Mucosa of descending colon (tissue), 3 donors: ENCODE results near the gene TPPP3. TPM values are rescaled to one million over a fixed set of nuclear protein-coding genes. Genes with fewer than 3 reads are reported as not detected.
"Not testable (repeated sequence)": the region's sequence is repeated elsewhere in the genome, so short reads cannot be mapped to it uniquely, and the experiment has no call there.

Experiments used
- ATAC-seq: fragments of 200-7000 bp; cut with Tn5 transposase; one replicate; pipeline ENCODE4 v1.9.1; 2020; ENCODE audit warnings: mild to moderate bottlenecking, moderate library complexity
- DNase-seq, 3 donors: peaks; one replicate each; pipeline ENCODE4 v3.0.0-alpha.2; 2020
- H3K36me3 ChIP-seq: fragments of 200-600 bp; one replicate; pipeline ENCODE4 v1.8.0; 2021; ENCODE audit warnings: low read depth, mild to moderate bottlenecking
- H3K4me1 ChIP-seq: fragments of 200-600 bp; one replicate; pipeline ENCODE4 v1.8.0; 2021; ENCODE audit warnings: low read depth, mild to moderate bottlenecking
- H3K4me3 ChIP-seq: fragments of 200-600 bp; one replicate; pipeline ENCODE4 v1.8.0; 2021; ENCODE audit warnings: mild to moderate bottlenecking
- H3K9me3 ChIP-seq: fragments of 200-600 bp; one replicate; pipeline ENCODE4 v1.8.0; 2021; ENCODE audit warnings: mild to moderate bottlenecking
- intact Hi-C, 2 donors: fragments of 100-400 bp; cut with DNase I in 1 of 2; cut with micrococcal nuclease in 1 of 2; formaldehyde crosslinking; loops; one replicate each; pipeline versions ENCODE4 v1.11.0 to v1.11.1; 2022; cut with DNase I, micrococcal nuclease
- total RNA-seq, 3 donors: library from RNA; stranded (reverse); fragmentation: NEBNext Ultra II Directional in 2 of 3; extraction: Animal tissue kit (Norgen Biotek cat#: 25700) in 2 of 3; gene quantifications; one replicate each; pipeline versions ENCODE4 v1.2.1 to v1.2.4, GENCODE V29; 2021 to 2023
- TF ChIP-seq, protein P1 (sequence below): fragments of 200-600 bp; IDR thresholded peaks from one replicate; pipeline ENCODE4 v1.8.0; 2022; ENCODE audit warnings: antibody characterized with exemption, mild to moderate bottlenecking
- donor health status: DM: no; HTN: no; CAD: no; lungs with moderate emphysema.
- donor health status: DM: no; HTN: no; CAD: no.
- donor health status: DM: no; HTN: yes; CAD: no.

The TPPP3 gene
- total RNA-seq, 3 donors from 2014 or later: 3.8 to 23.8 (median 4.8) TPM

DNA sequence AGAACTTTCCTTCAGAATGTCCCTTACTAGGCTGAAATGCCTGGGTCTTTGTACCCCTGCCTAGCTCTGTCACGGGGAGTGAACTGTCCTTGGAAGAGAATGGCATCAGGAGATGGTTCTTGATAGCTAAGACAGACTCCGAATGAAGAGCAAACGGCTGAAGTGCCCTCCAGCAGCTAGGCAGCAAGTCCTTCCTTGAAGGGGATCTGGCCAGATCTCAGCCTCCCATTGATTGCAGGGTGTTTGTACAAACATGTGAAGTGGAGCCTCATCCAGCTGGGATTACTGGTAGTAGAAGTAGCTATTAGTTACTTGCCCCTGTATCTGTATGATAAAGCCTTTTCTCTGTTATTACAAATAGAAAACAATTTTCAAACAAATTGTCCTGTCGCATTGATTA lies 35.7 kb downstream of the TPPP3 start:
- intact Hi-C loops: no loop called here
- ATAC-seq (no peak), DNase-seq (no peak)
- TF ChIP-seq, protein P1, sequence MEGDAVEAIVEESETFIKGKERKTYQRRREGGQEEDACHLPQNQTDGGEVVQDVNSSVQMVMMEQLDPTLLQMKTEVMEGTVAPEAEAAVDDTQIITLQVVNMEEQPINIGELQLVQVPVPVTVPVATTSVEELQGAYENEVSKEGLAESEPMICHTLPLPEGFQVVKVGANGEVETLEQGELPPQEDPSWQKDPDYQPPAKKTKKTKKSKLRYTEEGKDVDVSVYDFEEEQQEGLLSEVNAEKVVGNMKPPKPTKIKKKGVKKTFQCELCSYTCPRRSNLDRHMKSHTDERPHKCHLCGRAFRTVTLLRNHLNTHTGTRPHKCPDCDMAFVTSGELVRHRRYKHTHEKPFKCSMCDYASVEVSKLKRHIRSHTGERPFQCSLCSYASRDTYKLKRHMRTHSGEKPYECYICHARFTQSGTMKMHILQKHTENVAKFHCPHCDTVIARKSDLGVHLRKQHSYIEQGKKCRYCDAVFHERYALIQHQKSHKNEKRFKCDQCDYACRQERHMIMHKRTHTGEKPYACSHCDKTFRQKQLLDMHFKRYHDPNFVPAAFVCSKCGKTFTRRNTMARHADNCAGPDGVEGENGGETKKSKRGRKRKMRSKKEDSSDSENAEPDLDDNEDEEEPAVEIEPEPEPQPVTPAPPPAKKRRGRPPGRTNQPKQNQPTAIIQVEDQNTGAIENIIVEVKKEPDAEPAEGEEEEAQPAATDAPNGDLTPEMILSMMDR: no peak
- Histone ChIP-seq H3K4me3 (no peak overlapping the region), H3K9me3 (no peaks in the 10 kb centered on the region), H3K36me3 (no peaks in the 10 kb centered on the region), H3K4me1 (no peaks in the 10 kb centered on the region)

GRCh38 chr16:67356396-67356795 lies 36.9 kb downstream of the TPPP3 start:
- ATAC-seq (no peak), DNase-seq (no peak)
- H3K4me1 ChIP-seq: no peaks in the 10 kb centered on the region
- intact Hi-C loops: no loop called here
- no peaks in the 10 kb centered on the region for H3K36me3 ChIP-seq
- H3K4me3 ChIP-seq: no peak overlapping the region
- no peaks in the 10 kb centered on the region for H3K9me3 ChIP-seq
- TF ChIP-seq, protein P1: no peak

DNA sequence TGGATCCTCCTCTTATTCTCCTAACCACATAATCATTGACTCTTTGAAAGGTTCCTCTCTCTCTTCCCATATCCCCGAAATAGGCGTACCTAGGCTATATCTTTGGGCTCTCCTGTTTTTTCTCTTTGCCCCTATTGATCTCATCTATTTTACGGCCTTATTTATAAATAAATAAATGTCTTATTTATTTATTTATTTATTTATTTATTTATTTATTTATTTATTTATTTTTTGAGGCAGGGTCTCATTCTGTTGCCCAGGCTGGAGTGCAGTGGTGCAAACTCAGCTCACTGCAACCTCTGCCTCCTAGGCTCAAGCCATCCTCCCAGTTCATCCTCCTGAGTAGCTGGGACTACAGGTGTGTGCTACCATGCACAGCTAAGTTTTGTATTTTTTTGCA lies 40.8 kb downstream of the TPPP3 start:
- H3K4me1 ChIP-seq, H3K36me3 ChIP-seq, intact Hi-C loops, DNase-seq, H3K9me3 ChIP-seq, ATAC-seq, H3K4me3 ChIP-seq: not testable (repeated sequence)

DNA sequence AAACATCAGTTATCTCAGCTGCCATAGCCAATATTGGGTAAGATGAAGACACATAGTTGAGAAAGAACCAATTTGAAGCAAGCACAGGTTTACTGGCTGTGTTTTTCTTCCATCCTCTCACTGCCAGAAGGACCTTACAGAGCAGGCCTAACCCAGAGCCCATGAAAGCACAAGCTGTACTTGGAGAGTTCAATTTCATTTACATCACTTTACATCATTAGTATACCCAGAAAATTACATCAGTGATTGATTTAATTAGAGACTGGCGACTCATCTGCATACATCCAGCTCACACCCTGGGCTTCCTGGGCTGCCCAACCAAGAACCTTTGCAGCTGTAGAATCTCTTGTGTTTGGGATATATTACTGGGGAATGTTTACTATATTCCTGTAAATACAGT lies 43.0 kb downstream of the TPPP3 start:
- Histone ChIP-seq H3K4me1 (peaks cover 4% of the 10 kb centered on the region), H3K9me3 (no peaks in the 10 kb centered on the region), H3K4me3 (no peak overlapping the region), H3K36me3 (no peaks in the 10 kb centered on the region)
- intact Hi-C loops: no loop called here
- no peak for DNase-seq
- no peak for ATAC-seq
- TF ChIP-seq, protein P1: no peak

- H3K9me3 ChIP-seq: no peaks in the 10 kb centered on the region
- ATAC-seq: no peak
- H3K36me3 ChIP-seq: no peaks in the 10 kb centered on the region
- no peak overlapping the region for H3K4me3 ChIP-seq
- TF ChIP-seq, protein P1: no peak
- DNase-seq: no peak
- peaks cover 4% of the 10 kb centered on the region for H3K4me1 ChIP-seq
- intact Hi-C loops: no loop called here
These were observed 44.1 kb downstream of the TPPP3 start for GRCh38 chr16:67349172-67349571.

DNA sequence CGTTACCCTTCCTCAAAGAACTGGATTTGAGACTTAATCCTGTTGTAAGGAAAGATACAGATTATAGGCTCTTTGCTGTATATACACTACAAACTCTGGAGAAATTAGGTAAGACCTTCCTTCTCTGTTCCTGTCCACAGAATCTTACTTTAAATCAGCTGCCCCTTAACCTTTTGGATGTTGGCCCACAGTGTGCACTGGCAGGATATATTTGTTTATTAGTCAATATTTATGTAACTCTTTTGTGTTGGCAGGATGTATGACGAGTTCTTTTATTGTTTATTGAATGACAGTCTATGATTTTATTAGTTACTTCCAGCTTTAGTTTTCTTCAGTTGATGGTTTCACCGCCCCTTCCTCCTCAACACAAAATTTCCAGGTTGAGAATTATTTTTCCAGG lies 47.0 kb downstream of the TPPP3 start:
- intact Hi-C loops: no loop called here
- TF ChIP-seq, protein P1: no peak
- peak; percentile 57 for ATAC-seq

More for the DNA sequence above, 47.0 kb downstream of the TPPP3 start:
- Histone ChIP-seq H3K4me3 (no peak overlapping the region), H3K9me3 (no peaks in the 10 kb centered on the region), H3K36me3 (no peaks in the 10 kb centered on the region), H3K4me1 (peaks cover 4% of the 10 kb centered on the region)
- no peak for DNase-seq
